IPS-11a (cell line): ENCODE measurements around the gene CHN2.

Experiments used
- H3K4me3 ChIP-seq: one replicate; pipeline ENCODE4 v1.5.1; 2013; ENCODE audit warnings: low read depth, low read length, control low read depth

Gene CHN2

GRCh38 chr7:29302666-29303395, 108.3 kb downstream of the CHN2 start:
- no peak overlapping the region for H3K4me3 ChIP-seq

GRCh38 chr7:29304756-29305155, 110.2 kb downstream of the CHN2 start:
- no peak overlapping the region for H3K4me3 ChIP-seq

- H3K4me3 ChIP-seq = no peak overlapping the region
Observed at GRCh38 chr7:29306319-29306991, 111.9 kb downstream of the CHN2 start.

GRCh38 chr7:29308424-29308823, 113.8 kb downstream of the CHN2 start:
- H3K4me3 ChIP-seq = no peak overlapping the region

- H3K4me3 ChIP-seq = no peak overlapping the region
Observed at GRCh38 chr7:29309041-29309854, 114.7 kb downstream of the CHN2 start.

GRCh38 chr7:29310625-29311024, 116.0 kb downstream of the CHN2 start:
- no peak overlapping the region for H3K4me3 ChIP-seq

- H3K4me3 ChIP-seq = no peak overlapping the region
Observed at GRCh38 chr7:29311314-29311713, 116.7 kb downstream of the CHN2 start.

GRCh38 chr7:29314148-29314547, 119.6 kb downstream of the CHN2 start:
- H3K4me3 ChIP-seq = no peak overlapping the region

- no peak overlapping the region for H3K4me3 ChIP-seq
Observed at GRCh38 chr7:29315122-29315891, 120.7 kb downstream of the CHN2 start.

GRCh38 chr7:29315892-29316270, 121.3 kb downstream of the CHN2 start:
- no peak overlapping the region for H3K4me3 ChIP-seq

GRCh38 chr7:29316926-29317325, 122.4 kb downstream of the CHN2 start:
- H3K4me3 ChIP-seq = no peak overlapping the region

- no peak overlapping the region for H3K4me3 ChIP-seq
Observed at GRCh38 chr7:29318853-29319718, 124.5 kb downstream of the CHN2 start.

GRCh38 chr7:29319719-29320521, 125.3 kb downstream of the CHN2 start:
- H3K4me3 ChIP-seq = no peak overlapping the region

- no peak overlapping the region for H3K4me3 ChIP-seq
Observed at GRCh38 chr7:29320577-29320976, 126.0 kb downstream of the CHN2 start.

GRCh38 chr7:29322023-29322712, 127.6 kb downstream of the CHN2 start:
- no peak overlapping the region for H3K4me3 ChIP-seq

GRCh38 chr7:29325476-29325875, 130.9 kb downstream of the CHN2 start:
- H3K4me3 ChIP-seq = no peak overlapping the region

GRCh38 chr7:29326864-29327263, 132.3 kb downstream of the CHN2 start:
- H3K4me3 ChIP-seq = no peak overlapping the region

- H3K4me3 ChIP-seq = no peak overlapping the region
Observed at GRCh38 chr7:29327455-29327854, 132.9 kb downstream of the CHN2 start.

GRCh38 chr7:29328045-29328444, 133.5 kb downstream of the CHN2 start:
- H3K4me3 ChIP-seq = no peak overlapping the region
